ENCODE measurements around the gene SAXO1. TPM values are rescaled to one million over a fixed set of nuclear protein-coding genes. Genes with fewer than 3 reads are reported as not detected.

The SAXO1 gene
- total and polyA plus RNA-seq, 3 donors from 2014 or later = 25.8 to 103 (median 44.0) TPM

GRCh38 chr9:18877984-18878383, 155.0 kb downstream of the SAXO1 start:
- no peak overlapping the region for H3K4me3 ChIP-seq
- no peaks in the 10 kb centered on the region for H3K9me3 ChIP-seq
- H3K27me3 ChIP-seq = no peaks in the 10 kb centered on the region
- intact Hi-C loops (cut with DNase I; ENCODE audit: low total_unique reads) = no loop called here
- DNase-seq = no peak
- no peaks in the 10 kb centered on the region for H3K36me3 ChIP-seq (ENCODE audit: low read depth, missing control alignments)
- TF ChIP-seq POLR2A (IDR thresholded peaks at IDR 0.05) (no peak), CTCF (IDR thresholded peaks at IDR 0.05) (no peak)
- no peaks in the 10 kb centered on the region for H3K4me1 ChIP-seq
- WGBS, 2 donors = 81 to 85% methylated on average over 3 of the region's 3 CpGs
- no peak overlapping the region for H3K27ac ChIP-seq

Small RNAs within 50 kb of the gene (small RNA-seq; reads per million reads assigned to genes)
- gene RNU6-264P (0 reads per million in 2 donors), gene SCARNA8 (40.1 to 50.0 reads per million in 2 donors)

Other genes starting within 250 kb of the SAXO1 start
- 10 to 100 TPM; 50.6 to 51.3 TPM for gene RRAGA, start 16.2 kb upstream of the SAXO1 start, total RNA-seq
- gene RRAGA, start 16.2 kb upstream of the SAXO1 start, polyA plus RNA-seq (ENCODE audit: insufficient read depth, low read depth, low replicate concordance) = 104 TPM
- 10 to 100 TPM; 21.9 to 35.7 TPM for gene HAUS6, start 69.7 kb upstream of the SAXO1 start, total RNA-seq
- gene HAUS6, start 69.7 kb upstream of the SAXO1 start, polyA plus RNA-seq (ENCODE audit: insufficient read depth, low read depth, low replicate concordance) = 30.4 TPM
- 100 to 1,000 TPM; 119 to 136 TPM for gene PLIN2, start 94.3 kb upstream of the SAXO1 start, total RNA-seq
- 52.3 TPM for gene PLIN2, start 94.3 kb upstream of the SAXO1 start, polyA plus RNA-seq (ENCODE audit: insufficient read depth, low read depth, low replicate concordance)
- 100 to 1,000 TPM; 126 to 136 TPM for gene DENND4C, start 197.5 kb upstream of the SAXO1 start, total RNA-seq
- 28.8 TPM for gene DENND4C, start 197.5 kb upstream of the SAXO1 start, polyA plus RNA-seq (ENCODE audit: insufficient read depth, low read depth, low replicate concordance)

Measured in testis (tissue), 3 donors.